Testis (tissue), 2 donors: Measurements from ENCODE around the gene CCSER1.

Experiments used
- CTCF ChIP-seq, 3 experiments: fragments of 450-650 bp in 2 of 3; fragments of 200-600 bp in 1 of 3; sonication (generic) in 1 of 3; IDR thresholded peaks; one replicate each; pipeline ENCODE4 v1.5.1; 2016 to 2019; ENCODE audit warnings: antibody characterized with exemption in 3 of 3, mild to moderate bottlenecking in 2 of 3, moderate library complexity in 1 of 3
- POLR2A ChIP-seq: fragments of 450-650 bp; IDR thresholded peaks from one replicate; pipeline ENCODE4 v1.6.1; 2017; ENCODE audit warnings: antibody characterized with exemption, mild to moderate bottlenecking, moderate library complexity

- TF ChIP-seq CTCF (IDR thresholded peaks at IDR 0.05) (no peak), POLR2A (no peak)
Measured at GRCh38 chr4:90648311-90648710, 521.1 kb downstream of the CCSER1 start.
